ENCODE data around the gene SCN5A. TPM values are rescaled to one million over a fixed set of nuclear protein-coding genes. Genes with fewer than 3 reads are reported as not detected.

The SCN5A gene
- total and polyA plus RNA-seq, 7 donors = under 0.01 to 1.9 (median 0.51) TPM

GRCh38 chr3:38560284-38560683 lies 89.2 kb downstream of the SCN5A start:
- WGBS, 2 donors = 95% methylated on average over 6 of the region's 6 CpGs
- TF ChIP-seq, protein P1, sequence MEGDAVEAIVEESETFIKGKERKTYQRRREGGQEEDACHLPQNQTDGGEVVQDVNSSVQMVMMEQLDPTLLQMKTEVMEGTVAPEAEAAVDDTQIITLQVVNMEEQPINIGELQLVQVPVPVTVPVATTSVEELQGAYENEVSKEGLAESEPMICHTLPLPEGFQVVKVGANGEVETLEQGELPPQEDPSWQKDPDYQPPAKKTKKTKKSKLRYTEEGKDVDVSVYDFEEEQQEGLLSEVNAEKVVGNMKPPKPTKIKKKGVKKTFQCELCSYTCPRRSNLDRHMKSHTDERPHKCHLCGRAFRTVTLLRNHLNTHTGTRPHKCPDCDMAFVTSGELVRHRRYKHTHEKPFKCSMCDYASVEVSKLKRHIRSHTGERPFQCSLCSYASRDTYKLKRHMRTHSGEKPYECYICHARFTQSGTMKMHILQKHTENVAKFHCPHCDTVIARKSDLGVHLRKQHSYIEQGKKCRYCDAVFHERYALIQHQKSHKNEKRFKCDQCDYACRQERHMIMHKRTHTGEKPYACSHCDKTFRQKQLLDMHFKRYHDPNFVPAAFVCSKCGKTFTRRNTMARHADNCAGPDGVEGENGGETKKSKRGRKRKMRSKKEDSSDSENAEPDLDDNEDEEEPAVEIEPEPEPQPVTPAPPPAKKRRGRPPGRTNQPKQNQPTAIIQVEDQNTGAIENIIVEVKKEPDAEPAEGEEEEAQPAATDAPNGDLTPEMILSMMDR (IDR thresholded peaks at IDR 0.05) = no peak
- TF ChIP-seq POLR2AphosphoS5 (IDR thresholded peaks at IDR 0.05) = no peak
- no peak for TF ChIP-seq EP300 (IDR thresholded peaks at IDR 0.05)
- TF ChIP-seq POLR2A (IDR thresholded peaks at IDR 0.05) = no peak
- Histone ChIP-seq H3K27ac (no peak overlapping the region), H3K4me1 (no peaks in the 10 kb centered on the region), H3K9me3 (no peaks in the 10 kb centered on the region), H3K4me3 (no peak overlapping the region), H3K36me3 (no peaks in the 10 kb centered on the region), H3K27me3 (no peaks in the 10 kb centered on the region)
- intact Hi-C loops (cut with DNase I) = no loop called here
- peak; percentile 40 for DNase-seq

DNA sequence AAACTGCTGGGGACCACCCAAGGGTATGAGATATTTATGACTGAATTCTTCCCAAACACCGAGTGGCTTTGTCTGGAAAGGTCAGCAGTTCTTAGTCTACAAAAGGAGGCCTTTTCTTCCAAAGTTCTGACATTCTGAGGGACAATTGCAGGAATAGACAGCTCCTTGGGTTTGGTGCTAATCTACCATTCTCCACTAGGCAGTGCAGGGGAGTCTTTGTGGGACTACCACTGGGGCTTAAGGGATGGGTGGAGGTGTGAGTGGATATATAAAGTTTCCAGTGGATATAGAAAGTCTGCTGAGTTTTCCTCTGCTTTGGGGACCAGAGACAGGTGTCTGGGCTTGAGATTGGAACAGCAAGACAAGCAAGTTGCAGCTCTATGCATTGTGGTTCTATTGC lies 90.6 kb downstream of the SCN5A start:
- Histone ChIP-seq H3K36me3 (no peaks in the 10 kb centered on the region), H3K9me3 (peaks cover 0 to 3% (median 0%) of the 10 kb centered on the region in 4 donors), H3K27ac (no peak overlapping the region), H3K4me1 (no peaks in the 10 kb centered on the region), H3K27me3 (no peaks in the 10 kb centered on the region), H3K4me3 (no peak overlapping the region)
- intact Hi-C loops (cut with DNase I) = no loop called here
- WGBS, 2 donors = 61 to 69% methylated on average over 1 of the region's 1 CpG
- TF ChIP-seq POLR2AphosphoS5 (IDR thresholded peaks at IDR 0.05) = no peak
- TF ChIP-seq, protein P1 (IDR thresholded peaks at IDR 0.05) = no peak
- TF ChIP-seq EP300 (IDR thresholded peaks at IDR 0.05) = no peak
- TF ChIP-seq POLR2A (IDR thresholded peaks at IDR 0.05) = no peak
- DNase-seq = no peak

DNA sequence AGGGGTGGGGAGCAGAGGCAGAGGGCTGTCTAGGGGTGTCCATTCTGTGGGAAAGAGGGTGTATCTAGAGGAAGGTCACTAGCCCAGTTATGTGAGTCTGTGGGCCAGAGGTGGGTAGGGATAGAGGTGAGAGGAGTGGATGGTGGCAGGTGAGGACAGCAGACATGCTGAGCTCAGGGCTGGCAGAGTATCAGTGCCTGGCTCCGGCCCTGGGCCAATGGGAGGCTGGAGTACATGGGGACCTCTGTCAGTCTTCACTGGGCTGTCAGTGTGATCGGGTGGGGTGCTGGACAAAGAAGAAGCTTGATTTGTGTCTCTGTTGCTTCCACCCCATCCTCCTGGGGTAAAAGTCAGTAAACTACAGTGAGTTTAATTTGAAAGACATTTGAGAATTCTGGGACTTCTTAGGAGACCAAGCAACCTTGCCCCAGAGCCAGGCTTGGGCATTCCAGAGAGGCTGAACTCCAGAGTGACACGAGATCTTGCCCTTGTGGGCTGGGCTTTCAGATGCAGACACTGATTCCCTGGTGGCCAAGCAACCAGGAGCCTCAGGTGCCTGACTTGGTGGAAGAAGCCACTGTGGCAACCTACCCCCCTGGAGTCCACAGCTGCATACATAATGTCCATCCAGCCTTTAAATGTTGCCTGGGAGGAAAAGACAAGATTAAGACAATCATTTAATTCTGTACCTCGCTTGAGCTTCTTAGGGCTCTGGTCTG lies 92.7 kb downstream of the SCN5A start:
- intact Hi-C loops (cut with DNase I) = no loop called here
- TF ChIP-seq, protein P1 (IDR thresholded peaks at IDR 0.05) = no peak
- TF ChIP-seq POLR2AphosphoS5 (IDR thresholded peaks at IDR 0.05) = no peak
- no peak for TF ChIP-seq POLR2A (IDR thresholded peaks at IDR 0.05)
- TF ChIP-seq EP300 (IDR thresholded peaks at IDR 0.05) = no peak
- H3K36me3 ChIP-seq = no peaks in the 10 kb centered on the region
- H3K4me1 ChIP-seq = no peaks in the 10 kb centered on the region
- DNase-seq = peak; percentile 33
- 67 to 82% methylated on average over 4 of the region's 4 CpGs for WGBS, 2 donors
- no peak overlapping the region for H3K4me3 ChIP-seq
- peaks cover 0 to 3% (median 0%) of the 10 kb centered on the region in 4 donors for H3K9me3 ChIP-seq
- H3K27me3 ChIP-seq = no peaks in the 10 kb centered on the region
- no peak overlapping the region for H3K27ac ChIP-seq

- no peaks in the 10 kb centered on the region for H3K4me1 ChIP-seq
- 90 to 92% methylated on average over 2 of the region's 2 CpGs for whole genome bisulfite sequencing, 2 donors
- H3K27ac ChIP-seq = no peak overlapping the region
- H3K36me3 ChIP-seq = no peaks in the 10 kb centered on the region
- TF ChIP-seq POLR2AphosphoS5 (IDR thresholded peaks at IDR 0.05) (no peak), POLR2A (IDR thresholded peaks at IDR 0.05) (no peak)
- H3K27me3 ChIP-seq = no peaks in the 10 kb centered on the region
- H3K9me3 ChIP-seq = peaks cover 0 to 3% (median 0%) of the 10 kb centered on the region in 4 donors
- intact Hi-C loops (cut with DNase I) = no loop called here
- H3K4me3 ChIP-seq = no peak overlapping the region
- DNase-seq = peak; percentile 41
Measured at GRCh38 chr3:38555926-38556325, 93.6 kb downstream of the SCN5A start.

DNA sequence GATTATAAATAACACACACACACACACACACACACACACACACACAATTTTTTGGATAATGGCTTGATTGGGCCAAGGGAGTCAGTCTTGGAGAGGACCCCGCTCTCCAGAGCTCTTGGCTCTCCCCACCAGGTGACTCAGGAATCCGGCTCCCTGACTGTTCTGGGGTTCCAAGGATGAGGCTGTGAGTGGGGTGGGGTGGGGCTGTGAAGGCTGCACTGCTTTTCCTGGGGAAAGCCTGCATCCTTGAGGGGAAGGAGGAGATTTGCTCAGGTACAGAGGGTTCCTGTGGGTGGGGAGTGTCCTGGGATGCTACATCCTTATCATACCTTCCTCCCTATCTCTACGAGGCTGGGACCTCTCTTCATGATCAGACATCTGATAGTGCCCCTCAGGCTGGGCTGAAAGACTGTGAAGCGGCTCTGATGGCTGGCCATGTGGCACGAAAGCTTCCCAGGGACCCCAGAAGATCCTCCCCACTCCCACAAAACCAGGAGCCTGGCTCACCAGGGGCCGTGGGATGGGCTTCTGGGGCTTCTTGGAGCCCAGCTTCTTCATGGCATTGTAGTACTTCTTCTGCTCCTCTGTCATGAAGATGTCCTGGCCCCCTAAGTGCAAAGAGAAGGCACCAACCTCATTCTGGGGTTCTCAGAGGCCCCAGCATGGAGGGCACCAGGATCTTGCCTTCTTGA lies 94.2 kb downstream of the SCN5A start:
- H3K36me3 ChIP-seq = no peaks in the 10 kb centered on the region
- 79 to 85% methylated on average over 6 of the region's 6 CpGs for WGBS, 2 donors
- H3K9me3 ChIP-seq = peaks cover 0 to 3% (median 0%) of the 10 kb centered on the region in 4 donors
- no peak overlapping the region for H3K27ac ChIP-seq
- intact Hi-C loops (cut with DNase I) = no loop called here
- TF ChIP-seq EP300 (IDR thresholded peaks at IDR 0.05) = no peak
- no peak for TF ChIP-seq POLR2A (IDR thresholded peaks at IDR 0.05)
- no peak for TF ChIP-seq POLR2AphosphoS5 (IDR thresholded peaks at IDR 0.05)
- TF ChIP-seq, protein P1 (IDR thresholded peaks at IDR 0.05) = no peak
- peak; percentile 25 for DNase-seq
- H3K4me1 ChIP-seq = no peaks in the 10 kb centered on the region
- no peak overlapping the region for H3K4me3 ChIP-seq
- no peaks in the 10 kb centered on the region for H3K27me3 ChIP-seq
